Neural progenitor cell (in vitro differentiated cells): ENCODE results near the gene WDR1. TPM values are rescaled to one million over a fixed set of nuclear protein-coding genes. Genes with fewer than 3 reads are reported as not detected.

Experiments used
- DNase-seq: peaks from one replicate; pipeline ENCODE4 v3.0.0-alpha.2; 2016; ENCODE audit warnings: low spot score
- H2AFZ ChIP-seq: fragments of 200-600 bp; sonication (generic); replicated peaks from 2 replicates; pipeline ENCODE4 v1.6.1; 2016; ENCODE audit warnings: antibody characterized with exemption
- H3F3A ChIP-seq: fragments of 200-600 bp; sonication (generic); 2 replicates; pipeline ENCODE4 v1.6.1; 2016; ENCODE audit warnings: antibody characterized with exemption, low read depth
- H3K27ac ChIP-seq: fragments of 200-600 bp; sonication (generic); 2 replicates; pipeline ENCODE4 v1.5.1; 2016; ENCODE audit warnings: mild to moderate bottlenecking
- H3K27me3 ChIP-seq: fragments of 200-600 bp; sonication (generic); 2 replicates; pipeline ENCODE4 v1.6.1; 2016; ENCODE audit warnings: mild to moderate bottlenecking, moderate library complexity
- H3K36me3 ChIP-seq: fragments of 200-600 bp; sonication (generic); 2 replicates; pipeline ENCODE4 v1.5.1; 2016
- H3K4me1 ChIP-seq: fragments of 200-600 bp; sonication (generic); 2 replicates; pipeline ENCODE4 v1.6.1; 2016; ENCODE audit warnings: mixed run types
- H3K4me2 ChIP-seq: fragments of 200-600 bp; sonication (generic); 2 replicates; pipeline ENCODE4 v1.6.1; 2016
- H3K4me3 ChIP-seq: fragments of 200-600 bp; sonication (generic); 2 replicates; pipeline ENCODE4 v1.5.1; 2016
- H3K79me2 ChIP-seq: fragments of 200-600 bp; sonication (generic); 2 replicates; pipeline ENCODE4 v1.6.1; 2016; ENCODE audit warnings: low read depth
- H3K9ac ChIP-seq: fragments of 200-600 bp; sonication (generic); 2 replicates; pipeline ENCODE4 v1.6.1; 2016
- H3K9me3 ChIP-seq: fragments of 200-600 bp; sonication (generic); 2 replicates; pipeline ENCODE4 v1.5.1; 2016; ENCODE audit warnings: low read depth
- H4K20me1 ChIP-seq: fragments of 200-600 bp; sonication (generic); 2 replicates; pipeline ENCODE4 v1.6.1; 2016; ENCODE audit warnings: low read depth
- H3K27ac Mint-ChIP-seq: 3 replicates; pipeline ENCODE4 v1.8.0; 2021; ENCODE audit warnings: mixed read lengths
- H3K27me3 Mint-ChIP-seq: 2 replicates; pipeline ENCODE4 v1.8.0; 2022; ENCODE audit warnings: low read depth, mild to moderate bottlenecking, inconsistent platforms, moderate library complexity, mixed read lengths; ENCODE audit not compliant: insufficient read depth
- H3K36me3 Mint-ChIP-seq: 3 replicates; pipeline ENCODE4 v1.8.0; 2021; ENCODE audit warnings: mixed read lengths
- H3K4me1 Mint-ChIP-seq: 3 replicates; pipeline ENCODE4 v1.8.0; 2021; ENCODE audit warnings: mixed read lengths
- H3K4me3 Mint-ChIP-seq: 3 replicates; pipeline ENCODE4 v1.8.0; 2021; ENCODE audit warnings: mild to moderate bottlenecking, moderate library complexity, mixed read lengths
- H3K9me3 Mint-ChIP-seq: 3 replicates; pipeline ENCODE4 v1.8.0; 2020; ENCODE audit warnings: mixed read lengths
- CTCF ChIP-seq: fragments of 200-600 bp; sonication (generic); IDR thresholded peaks from 2 replicates; pipeline ENCODE4 v1.5.1; 2017; ENCODE audit warnings: antibody characterized with exemption, mild to moderate bottlenecking
- EZH2 ChIP-seq: fragments of 200-600 bp; sonication (generic); IDR thresholded peaks from 2 replicates; pipeline ENCODE4 v1.6.1; 2017; ENCODE audit warnings: antibody characterized with exemption, mild to moderate bottlenecking, moderate library complexity
- EZH2phosphoT487 ChIP-seq: fragments of 200-600 bp; sonication (generic); IDR thresholded peaks from 2 replicates; pipeline ENCODE4 v1.6.1; 2017; ENCODE audit warnings: antibody characterized with exemption
- total RNA-seq: library from RNA; depleted of rRNA; stranded (reverse); fragments of >200 nt; gene quantifications from 2 replicates; pipeline ENCODE4 v1.2.3, GENCODE V29; 2015; ENCODE audit warnings: low replicate concordance

The WDR1 gene
- total RNA-seq, 1 donor from 2014 or later, result 83.1 TPM

DNA sequence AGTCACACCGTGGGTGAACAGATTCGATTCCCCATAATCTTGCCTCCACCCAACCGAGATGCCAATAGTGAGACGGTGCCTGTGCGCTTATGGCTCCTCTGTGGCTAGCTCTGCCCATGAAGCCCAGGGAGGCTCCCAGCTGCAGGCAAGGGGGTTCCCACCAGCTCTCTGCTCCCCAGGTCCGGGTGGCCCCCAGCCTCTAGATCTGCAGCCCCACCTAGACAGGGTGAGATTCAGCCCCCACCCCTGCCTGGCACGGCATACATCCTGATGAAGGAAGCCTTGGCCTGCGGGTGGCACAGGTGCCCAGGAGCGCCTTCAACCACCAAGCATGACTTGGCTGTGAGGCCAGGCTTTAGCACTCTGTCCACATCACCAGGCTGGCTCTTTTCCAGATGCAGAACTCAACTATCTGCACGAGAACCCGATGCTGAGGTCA, 40.6 kb downstream of the WDR1 start:
- Histone ChIP-seq H3K4me3 (no peak overlapping the region), H2AFZ (no peak overlapping the region), H3K27me3 (no peaks in the 10 kb centered on the region), H3K4me2 (no peak overlapping the region), H3K27ac (no peak overlapping the region), H3F3A (no peaks in the 10 kb centered on the region), H3K36me3 (no peaks in the 10 kb centered on the region), H3K79me2 (no peaks in the 10 kb centered on the region), H3K9ac (no peak overlapping the region), H3K9me3 (no peaks in the 10 kb centered on the region), H3K4me1 (no peaks in the 10 kb centered on the region), H4K20me1 (peaks cover 5% of the 10 kb centered on the region)
- Mint-ChIP-seq H3K27ac (no peak overlapping the region), H3K4me3 (no peak overlapping the region), H3K4me1 (peaks cover 8% of the 10 kb centered on the region), H3K36me3 (peaks cover 30% of the 10 kb centered on the region), H3K27me3 (peaks cover 2% of the 10 kb centered on the region), H3K9me3 (no peaks in the 10 kb centered on the region)
- DNase-seq, result no peak
- TF ChIP-seq EZH2, result no peak
- TF ChIP-seq EZH2phosphoT487, result no peak
- no peak for TF ChIP-seq CTCF

DNA sequence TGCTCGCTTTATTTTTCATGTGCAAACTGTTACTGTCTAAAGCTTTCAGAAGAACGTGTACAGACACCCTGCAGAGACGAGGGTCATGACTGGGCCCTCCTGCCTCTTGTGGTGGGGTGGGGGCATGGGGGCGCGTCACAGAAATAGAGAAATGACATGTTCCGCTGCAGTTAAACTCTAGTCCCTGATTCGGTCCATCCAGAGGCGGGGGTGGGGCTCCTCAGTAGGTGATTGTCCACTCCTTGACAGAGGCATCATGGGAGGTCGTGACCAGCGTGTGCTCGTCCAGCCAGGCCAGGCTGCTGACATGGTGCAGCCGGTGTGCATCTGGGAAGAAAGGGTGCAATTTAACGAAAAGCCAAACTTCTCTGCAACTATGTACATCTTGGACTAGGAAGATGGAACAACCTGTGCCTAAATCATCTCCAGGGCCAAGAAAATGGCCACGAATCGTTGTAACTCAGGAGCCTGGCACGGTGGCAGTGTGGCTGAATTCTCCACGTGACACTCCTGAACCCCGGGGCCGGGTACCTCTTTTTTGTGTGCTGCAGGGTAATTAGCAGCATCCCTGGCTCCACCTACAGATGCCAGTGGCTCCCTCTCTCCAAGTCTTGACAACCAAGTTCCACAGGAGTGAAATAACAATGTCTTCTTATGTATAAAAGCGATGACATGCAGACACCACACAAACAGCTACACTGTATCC, 41.3 kb downstream of the WDR1 start:
- H3K4me3 ChIP-seq, result no peak overlapping the region
- H3K27ac Mint-ChIP-seq, result no peak overlapping the region
- H3K27me3 Mint-ChIP-seq, result peaks cover 2% of the 10 kb centered on the region
- peaks cover 5% of the 10 kb centered on the region for H4K20me1 ChIP-seq
- H3K27ac ChIP-seq, result no peak overlapping the region
- no peaks in the 10 kb centered on the region for H3F3A ChIP-seq
- H3K9ac ChIP-seq, result no peak overlapping the region
- H3K4me1 ChIP-seq, result no peaks in the 10 kb centered on the region
- H3K36me3 Mint-ChIP-seq, result peaks cover 31% of the 10 kb centered on the region
- DNase-seq, result no peak
- no peaks in the 10 kb centered on the region for H3K36me3 ChIP-seq
- H3K4me1 Mint-ChIP-seq, result peaks cover 8% of the 10 kb centered on the region
- no peak overlapping the region for H3K4me2 ChIP-seq
- TF ChIP-seq EZH2phosphoT487 (no peak), EZH2 (no peak), CTCF (no peak)
- H3K9me3 ChIP-seq, result no peaks in the 10 kb centered on the region
- no peaks in the 10 kb centered on the region for H3K9me3 Mint-ChIP-seq
- no peaks in the 10 kb centered on the region for H3K27me3 ChIP-seq
- H2AFZ ChIP-seq, result no peak overlapping the region
- H3K4me3 Mint-ChIP-seq, result no peak overlapping the region
- no peaks in the 10 kb centered on the region for H3K79me2 ChIP-seq

DNA sequence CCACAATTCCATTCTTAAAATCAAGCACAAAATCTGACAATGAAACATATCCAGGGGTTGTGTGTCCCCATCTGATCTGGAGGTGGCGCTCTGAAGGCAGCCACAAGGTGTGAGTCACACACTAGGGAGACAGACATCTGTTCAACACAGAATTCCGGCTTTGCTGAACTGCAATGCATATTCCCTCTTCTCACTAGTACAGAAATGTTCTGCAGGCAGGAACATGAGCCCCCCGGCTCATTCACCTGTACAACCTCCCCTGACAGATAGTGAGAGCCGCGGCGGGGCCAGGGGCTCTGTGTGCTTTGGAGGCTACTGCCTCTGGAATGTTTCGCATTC, 41.9 kb downstream of the WDR1 start:
- no peak overlapping the region for H3K4me3 Mint-ChIP-seq

More for the DNA sequence above, 41.9 kb downstream of the WDR1 start:
- H3K27ac ChIP-seq, result no peak overlapping the region
- no peaks in the 10 kb centered on the region for H3K9me3 ChIP-seq
- TF ChIP-seq CTCF (peak; percentile 56), EZH2 (no peak), EZH2phosphoT487 (no peak)
- no peaks in the 10 kb centered on the region for H3K79me2 ChIP-seq
- no peak overlapping the region for H3K9ac ChIP-seq
- Mint-ChIP-seq H3K27ac (no peak overlapping the region), H3K27me3 (peaks cover 2% of the 10 kb centered on the region), H3K36me3 (peaks cover 32% of the 10 kb centered on the region), H3K9me3 (no peaks in the 10 kb centered on the region), H3K4me1 (peaks cover 8% of the 10 kb centered on the region)
- peaks cover under 1% of the 10 kb centered on the region for H3K4me1 ChIP-seq
- no peaks in the 10 kb centered on the region for H3K36me3 ChIP-seq
- H2AFZ ChIP-seq, result no peak overlapping the region
- no peak overlapping the region for H3K4me3 ChIP-seq
- H3K27me3 ChIP-seq, result no peaks in the 10 kb centered on the region
- peak; percentile 31 for DNase-seq
- H3K4me2 ChIP-seq, result no peak overlapping the region
- no peaks in the 10 kb centered on the region for H3F3A ChIP-seq
- H4K20me1 ChIP-seq, result peaks cover 5% of the 10 kb centered on the region
